SHP77 treated with DMSO at 0.1 percent for 48 hours (cell line): ENCODE data around the gene CACNG5.
A peak's percentile ranks its signal among the peaks of the same experiment; 100 is the strongest.
"Not testable (repeated sequence)": the region's sequence is repeated elsewhere in the genome, so short reads cannot be mapped to it uniquely, and the experiment has no call there.

ENCODE experiments used
- DNase-seq: peaks from one replicate; lab custom pipeline; 2025; lab: John Stamatoyannopoulos, UW

CACNG5 gene

DNA sequence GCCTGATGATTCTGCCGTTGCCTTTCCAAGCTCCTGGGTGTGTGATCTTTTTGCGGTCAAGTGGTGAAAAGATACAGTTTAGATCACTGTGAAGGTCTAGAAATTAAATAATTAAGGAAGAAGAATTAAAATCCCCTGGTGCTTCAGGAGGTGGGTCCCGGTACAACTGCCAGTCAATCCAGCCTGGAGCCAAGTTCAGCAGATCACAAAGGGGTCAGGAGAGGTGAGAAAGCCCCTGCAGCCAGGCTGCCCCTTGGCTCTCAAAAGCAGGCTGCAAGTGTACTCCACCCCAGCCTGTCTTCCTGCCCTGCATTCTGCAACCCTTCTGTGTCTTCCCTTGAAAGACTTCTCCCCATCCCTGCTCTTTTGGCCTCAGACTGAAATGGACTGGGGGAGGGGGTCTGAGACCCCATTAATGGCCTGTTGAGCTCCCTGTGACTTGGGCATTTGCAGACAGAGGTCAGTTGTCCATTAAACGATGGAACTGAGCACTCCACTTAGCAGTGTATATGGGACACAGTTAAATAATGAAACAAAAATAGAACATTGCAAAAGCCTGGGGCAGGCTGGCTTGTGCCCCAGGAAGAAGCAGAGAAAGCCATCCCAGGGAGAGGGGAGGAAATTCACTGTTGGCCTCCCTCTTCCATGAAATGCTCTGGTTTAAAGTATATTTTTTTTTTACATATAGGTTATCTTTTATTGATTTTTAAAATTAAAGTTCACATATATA is 15.1 kb downstream of the CACNG5 start:
- no peak for DNase-seq

- no peak for DNase-seq
These were observed 15.8 kb downstream of the CACNG5 start for GRCh38 chr17:66850692-66851091.

DNA sequence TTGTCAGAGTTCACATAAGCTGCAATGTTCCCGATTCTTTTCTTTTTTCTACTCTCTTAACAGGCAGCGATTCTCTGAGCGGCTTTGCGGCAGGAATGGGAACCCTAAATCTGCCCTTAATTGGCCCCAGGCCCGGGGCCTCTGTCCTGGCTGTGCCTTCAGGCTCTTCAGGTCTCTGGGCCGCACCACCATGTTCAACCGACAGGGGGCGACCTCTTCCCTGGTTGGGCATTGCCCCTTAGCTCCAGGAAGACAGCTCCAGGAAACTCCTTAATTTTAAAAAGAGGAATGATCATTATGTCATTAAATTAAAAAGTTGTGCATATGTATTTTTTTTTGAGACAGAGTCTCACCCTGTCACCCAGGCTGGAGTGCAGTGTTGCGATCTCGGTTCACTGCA is 20.3 kb downstream of the CACNG5 start:
- DNase-seq = no peak

DNA sequence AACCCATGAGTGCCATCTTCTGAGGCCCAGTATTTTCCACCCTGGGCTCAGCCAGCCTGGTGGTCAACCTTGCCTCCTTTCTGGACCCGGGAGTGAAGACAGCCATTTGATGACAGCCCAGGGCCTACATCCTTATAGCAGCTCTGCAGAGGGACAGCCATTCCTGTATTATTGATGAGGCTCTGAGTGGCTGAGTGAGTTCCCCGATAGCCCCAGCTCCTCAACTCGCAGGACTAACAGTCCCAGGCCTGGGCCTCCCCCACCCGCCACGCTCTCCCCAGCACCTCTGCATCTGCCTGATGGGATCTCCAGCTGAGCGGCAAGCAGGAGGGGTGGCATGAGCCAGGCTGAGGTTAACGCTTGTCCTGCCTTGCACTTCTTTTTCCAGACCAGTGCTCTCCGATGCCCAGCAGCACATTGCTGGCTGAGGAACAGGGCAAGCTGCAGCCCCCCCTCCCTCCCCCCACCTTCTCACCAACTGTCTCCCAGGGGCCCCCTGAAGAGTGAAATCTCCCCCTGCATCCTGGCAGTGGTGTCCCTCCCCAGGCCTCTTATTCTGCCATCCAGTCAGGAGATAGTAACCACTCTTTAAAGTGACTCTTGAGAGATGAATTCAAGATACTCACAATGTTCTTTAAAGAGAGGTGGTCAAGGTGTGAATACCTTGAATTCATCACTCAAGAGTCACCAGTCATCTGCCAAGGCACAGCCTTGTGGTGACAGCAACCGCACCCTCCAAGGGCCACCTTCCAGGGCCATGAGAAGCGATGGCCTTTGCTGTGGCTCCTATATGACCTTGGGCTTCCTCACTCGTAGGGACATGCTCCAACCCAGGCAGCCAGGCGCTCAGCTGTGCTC is 23.5 kb downstream of the CACNG5 start:
- DNase-seq = no peak

DNA sequence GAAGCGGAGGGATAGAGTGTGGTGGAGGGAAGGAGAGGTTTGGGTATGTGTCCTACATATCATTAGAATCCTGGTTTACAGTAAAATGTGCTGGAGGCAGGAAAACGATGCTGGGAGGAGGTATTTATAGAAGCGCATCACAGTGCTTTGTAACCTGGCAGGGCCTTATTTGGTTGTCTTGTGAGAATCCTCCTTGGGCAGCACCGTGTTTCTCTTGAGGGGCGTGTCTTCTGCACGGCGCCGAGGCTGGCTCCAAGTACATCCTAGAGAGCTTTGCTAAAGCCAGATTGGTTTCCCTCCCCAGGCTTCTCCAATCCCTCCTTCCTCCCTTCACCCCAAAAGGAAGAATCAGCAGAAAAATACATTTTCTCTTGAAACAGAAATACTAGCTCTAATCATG is 24.4 kb downstream of the CACNG5 start:
- no peak for DNase-seq

GRCh38 chr17:66860204-66860603 is 25.3 kb downstream of the CACNG5 start:
- no peak for DNase-seq

DNA sequence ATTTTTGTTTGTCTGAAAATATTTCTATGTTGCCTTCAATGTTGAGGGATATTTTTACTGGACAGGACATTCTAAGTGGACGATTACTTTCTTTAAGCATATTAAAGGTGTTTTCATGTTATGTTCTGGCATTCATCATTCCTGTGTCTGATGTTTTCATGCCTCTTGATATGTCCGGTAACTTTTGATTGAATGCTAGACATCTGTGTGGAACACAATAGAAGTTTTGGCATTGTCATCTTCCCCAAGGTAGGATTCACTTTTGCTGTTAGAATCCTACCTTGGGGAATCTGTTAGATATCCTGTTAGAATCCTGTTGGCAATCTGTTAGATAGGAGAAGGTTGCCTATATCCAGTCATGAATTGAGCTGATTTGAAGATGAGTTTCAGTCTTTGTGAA is 28.9 kb downstream of the CACNG5 start:
- no peak for DNase-seq

DNA sequence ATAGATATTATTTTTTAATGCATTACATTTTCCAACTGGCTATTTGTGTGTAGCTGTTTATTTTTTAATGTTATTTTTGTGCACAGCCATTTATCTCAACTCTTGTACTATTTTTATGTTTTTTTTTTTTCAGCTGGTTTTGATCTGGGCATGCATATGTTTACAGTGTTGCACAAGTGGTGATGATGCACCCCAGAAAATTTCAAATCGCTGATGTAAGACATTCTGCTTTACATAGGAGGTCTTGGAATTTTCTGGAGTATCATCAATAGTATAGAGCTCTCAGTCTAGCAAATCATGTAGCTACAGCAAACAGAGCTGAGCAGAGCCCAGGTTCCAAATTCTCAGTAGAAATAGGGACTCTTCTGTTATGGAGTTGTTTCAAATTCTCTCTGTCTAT is 30.2 kb downstream of the CACNG5 start:
- no peak for DNase-seq

DNA sequence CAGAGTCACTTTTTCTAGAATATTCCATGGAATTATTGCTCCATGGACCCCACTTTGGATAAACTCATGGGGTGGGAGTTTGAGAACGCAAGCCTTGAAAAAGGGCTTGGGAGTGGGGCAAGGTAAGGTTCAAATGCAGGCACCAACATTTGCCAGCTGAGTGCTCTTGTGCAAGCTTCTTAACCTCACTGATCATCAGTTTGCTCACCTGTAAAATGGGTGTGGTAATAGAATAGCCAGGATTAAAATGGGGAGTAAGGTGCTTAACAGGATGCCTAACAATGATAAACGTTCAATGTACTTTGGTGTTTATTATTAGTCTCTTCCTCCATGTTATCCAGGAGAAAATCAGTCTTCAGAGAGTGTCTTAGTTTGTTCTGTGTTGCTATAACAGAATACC is 39.0 kb downstream of the CACNG5 start:
- no peak for DNase-seq

DNA sequence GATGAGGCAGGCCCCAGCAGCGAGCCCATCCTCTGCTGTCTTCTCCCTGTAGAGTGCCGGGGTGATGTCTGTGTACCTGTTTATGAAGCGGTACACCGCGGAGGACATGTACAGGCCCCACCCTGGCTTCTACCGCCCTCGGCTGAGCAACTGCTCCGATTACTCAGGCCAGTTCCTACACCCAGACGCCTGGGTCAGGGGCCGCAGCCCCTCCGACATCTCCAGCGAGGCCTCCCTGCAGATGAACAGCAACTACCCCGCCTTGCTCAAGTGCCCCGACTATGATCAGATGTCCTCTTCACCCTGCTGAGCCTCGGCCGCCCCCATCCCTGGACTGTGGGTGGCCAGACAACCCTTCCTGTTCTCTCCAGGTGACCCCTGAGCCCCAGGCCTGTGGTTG is 50.0 kb downstream of the CACNG5 start:
- DNase-seq = no peak

- no peak for DNase-seq
These were observed 50.5 kb downstream of the CACNG5 start for GRCh38 chr17:66885417-66885816.

- DNase-seq = no peak
These were observed 54.7 kb downstream of the CACNG5 start for GRCh38 chr17:66889480-66890230.

- no peak for DNase-seq
These were observed 57.3 kb downstream of the CACNG5 start for GRCh38 chr17:66892246-66892645.

GRCh38 chr17:66893382-66893781 is 58.5 kb downstream of the CACNG5 start:
- no peak for DNase-seq

- no peak for DNase-seq
These were observed 58.9 kb downstream of the CACNG5 start for GRCh38 chr17:66893863-66894262.

DNA sequence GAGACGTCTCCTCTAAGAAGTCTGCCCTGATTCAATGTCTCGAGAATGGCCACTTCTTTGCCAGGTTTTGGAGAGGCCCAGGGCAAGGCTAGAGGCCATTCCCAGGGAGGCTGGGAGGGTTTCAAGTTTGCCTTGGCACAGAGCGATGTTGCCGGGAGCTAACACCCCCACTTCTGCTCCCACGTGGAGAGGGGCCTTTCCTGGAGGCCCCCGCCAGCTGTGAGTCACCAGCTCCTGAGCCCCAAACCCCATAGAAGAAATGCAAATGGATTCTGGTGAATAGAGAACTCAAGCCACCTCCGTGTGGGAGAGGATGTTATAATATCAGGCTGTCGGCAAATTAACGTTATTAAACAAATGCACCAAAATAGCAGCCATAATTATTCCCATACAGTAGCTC is 62.2 kb downstream of the CACNG5 start:
- DNase-seq = no peak

- no peak for DNase-seq
These were observed 63.6 kb downstream of the CACNG5 start for GRCh38 chr17:66898536-66898935.

DNA sequence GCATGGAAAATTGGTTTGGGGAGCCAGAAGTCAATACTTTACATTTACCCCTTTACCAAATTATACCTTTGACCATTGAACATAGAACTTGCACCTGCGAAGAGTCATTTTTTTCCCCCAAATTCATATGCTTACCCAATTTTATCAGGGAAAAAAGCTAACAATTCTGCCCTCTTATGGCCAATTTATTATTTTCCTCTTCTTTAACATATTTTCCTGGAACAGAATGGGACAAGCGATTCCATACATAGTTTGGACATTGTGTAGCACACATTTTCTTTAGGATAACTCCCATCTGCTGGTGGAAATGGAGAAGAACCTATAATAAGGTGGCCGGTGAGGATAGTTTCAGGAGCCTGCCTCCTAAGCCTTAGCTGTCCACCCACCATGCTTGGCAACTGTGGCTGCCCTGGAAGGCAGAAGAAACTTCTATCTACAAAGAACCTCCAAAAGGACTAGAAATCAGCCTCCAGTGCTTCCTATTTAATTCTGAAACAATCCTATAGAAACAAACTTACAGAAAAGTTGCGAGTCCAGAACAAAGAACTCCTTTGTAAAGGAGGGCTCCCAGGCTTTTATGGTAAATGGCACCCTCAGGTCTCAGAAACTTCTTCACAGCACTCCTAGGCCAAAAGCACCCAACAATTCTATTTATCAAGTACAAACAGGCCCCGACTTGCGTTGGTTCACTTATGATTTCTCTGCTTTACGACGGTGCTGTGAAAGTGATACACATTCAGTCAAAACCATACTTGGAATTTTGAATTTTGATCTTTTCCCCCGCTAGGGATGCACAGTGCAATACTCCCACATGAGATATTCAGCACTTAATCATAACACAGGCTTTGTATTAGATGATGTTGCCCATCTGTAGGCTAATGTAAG is 65.5 kb downstream of the CACNG5 start:
- DNase-seq = no peak

- not testable (repeated sequence) for DNase-seq
These were observed 68.4 kb downstream of the CACNG5 start for GRCh38 chr17:66903296-66903695.

DNA sequence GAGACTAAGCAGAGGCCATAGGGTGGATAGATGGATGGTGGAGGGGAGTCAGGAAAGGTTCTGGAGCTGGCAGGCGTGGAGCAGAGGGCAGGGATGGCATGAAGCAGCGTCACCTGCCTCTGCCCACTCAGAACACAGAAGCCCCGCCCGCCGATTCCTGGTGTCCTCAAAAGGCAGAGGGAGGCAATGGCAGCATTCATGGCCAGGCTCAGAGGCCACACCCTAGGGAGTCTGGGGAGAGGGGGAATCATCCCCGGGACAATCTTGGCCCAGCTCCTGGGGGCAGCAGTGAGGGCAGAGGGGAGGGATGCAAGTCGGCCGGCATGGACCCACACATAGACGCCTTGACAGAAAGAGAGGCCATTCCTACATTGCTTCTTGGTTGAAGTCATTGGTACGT is 68.9 kb downstream of the CACNG5 start:
- no peak for DNase-seq

- peak; percentile 10 for DNase-seq
These were observed 70.1 kb downstream of the CACNG5 start for GRCh38 chr17:66904760-66905624.
